Astrocyte of the cerebellum (primary cell): ENCODE data around the gene CLASP1.

Experiments used
- DNase-seq: peaks from one replicate; pipeline ENCODE4 v3.0.0-alpha.2; 2011; ENCODE audit warnings: low read depth
- H3K4me3 ChIP-seq: 2 replicates; pipeline ENCODE4 v1.5.1; 2011; ENCODE audit warnings: mild to moderate bottlenecking, low read depth, low read length, moderate library complexity
- CTCF ChIP-seq: IDR thresholded peaks from 2 replicates; pipeline ENCODE4 v1.5.1; 2012; ENCODE audit warnings: low read length, low read depth, moderate library complexity, mild to moderate bottlenecking; ENCODE audit errors: missing control alignments
- in situ Hi-C: cut with HindIII; loops from 2 replicates; pipeline ENCODE4 v1.10.0; 2017; ENCODE audit warnings: low sequenced_read_pairs

Gene CLASP1

GRCh38 chr2:121670181-121670580, 20.9 kb upstream of the CLASP1 start:
- no peak overlapping the region for H3K4me3 ChIP-seq
- no peak for TF ChIP-seq CTCF
- DNase-seq = no peak
- in situ Hi-C loops = no loop called here

- in situ Hi-C loops = no loop called here
- no peak for TF ChIP-seq CTCF
- DNase-seq = no peak
- H3K4me3 ChIP-seq = no peak overlapping the region
Measured at GRCh38 chr2:121667618-121668017, 18.4 kb upstream of the CLASP1 start.

GRCh38 chr2:121666042-121666441, 16.8 kb upstream of the CLASP1 start:
- no peak for DNase-seq
- in situ Hi-C loops = no loop called here
- no peak for TF ChIP-seq CTCF
- H3K4me3 ChIP-seq = no peak overlapping the region

DNA sequence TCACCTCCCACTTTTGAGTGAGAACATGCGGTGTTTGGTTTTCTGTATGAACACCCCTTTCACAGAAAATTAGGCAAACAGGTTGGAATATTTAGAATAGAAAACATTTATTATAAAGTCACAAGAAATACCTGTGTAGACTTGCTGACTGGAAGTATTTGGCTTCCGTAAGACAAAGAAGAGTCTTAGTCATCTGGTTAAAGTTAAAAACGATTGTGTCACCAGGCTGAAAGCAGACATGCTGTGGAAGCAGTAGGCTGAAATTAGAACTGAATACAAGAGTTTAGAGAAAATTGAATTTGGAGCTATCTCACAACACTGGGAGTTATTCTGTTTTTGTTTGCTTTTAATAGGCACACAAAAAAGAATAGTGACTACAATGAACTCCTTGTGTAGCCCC, 16.2 kb upstream of the CLASP1 start:
- no peak overlapping the region for H3K4me3 ChIP-seq
- TF ChIP-seq CTCF = no peak
- in situ Hi-C loops = no loop called here
- DNase-seq = no peak

DNA sequence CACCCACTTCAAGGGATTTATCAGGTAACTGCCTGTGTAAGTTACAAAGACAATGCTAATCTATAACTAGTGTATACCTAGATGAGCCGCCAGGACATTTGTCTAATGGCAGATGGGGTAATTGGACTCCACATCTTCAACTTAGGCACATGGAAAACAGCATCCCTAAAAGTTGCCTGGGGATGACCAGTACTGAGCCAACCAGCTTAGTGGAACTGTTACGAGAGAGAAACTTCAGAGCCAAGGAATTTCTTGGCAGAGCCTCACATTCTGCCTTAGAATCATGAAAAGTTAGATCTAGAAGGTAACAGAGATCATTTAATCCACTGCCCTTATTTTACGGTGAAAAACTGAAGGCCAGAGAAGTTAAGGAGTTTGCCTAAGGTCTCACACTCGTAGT, 15.5 kb upstream of the CLASP1 start:
- DNase-seq = no peak
- no peak overlapping the region for H3K4me3 ChIP-seq
- in situ Hi-C loops = no loop called here
- TF ChIP-seq CTCF = no peak

DNA sequence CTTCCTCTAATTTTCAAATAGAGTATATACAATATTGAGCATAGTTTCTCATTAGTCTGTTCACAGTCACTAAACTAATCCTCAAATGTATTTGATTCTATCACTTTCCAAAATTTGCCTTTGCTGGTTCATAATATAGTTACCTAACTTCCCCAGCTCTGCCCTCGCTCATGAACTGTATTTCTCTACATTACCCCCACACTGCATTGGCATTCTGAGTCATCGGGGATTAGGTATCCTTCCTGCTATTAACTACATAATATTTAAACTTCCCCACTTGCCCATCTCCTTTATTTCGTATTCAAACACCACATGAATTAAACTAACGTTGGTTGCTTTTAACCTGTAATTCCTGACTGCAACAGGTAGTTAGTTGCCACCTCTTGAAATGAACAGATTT, 14.8 kb upstream of the CLASP1 start:
- in situ Hi-C loops = no loop called here
- no peak for TF ChIP-seq CTCF
- no peak for DNase-seq
- H3K4me3 ChIP-seq = no peak overlapping the region

DNA sequence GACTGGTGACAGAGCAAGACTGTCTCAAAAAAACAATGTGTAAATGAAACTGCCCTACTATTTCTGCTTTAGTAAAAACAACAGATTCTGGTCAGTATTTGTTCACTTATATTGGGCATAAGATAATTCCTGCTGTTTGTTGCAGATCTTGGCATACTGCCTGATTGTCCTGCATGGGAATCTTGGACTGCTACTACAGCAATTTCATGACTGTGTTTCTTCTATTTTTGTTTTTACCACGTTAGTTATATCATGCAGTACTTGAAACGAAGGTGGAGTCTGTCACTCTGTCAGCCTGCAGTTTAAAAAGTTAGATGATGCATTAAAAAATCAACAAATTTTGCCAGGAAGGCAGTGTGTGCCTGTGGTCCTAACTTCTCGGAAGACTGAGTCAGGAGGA, 14.2 kb upstream of the CLASP1 start:
- no peak overlapping the region for H3K4me3 ChIP-seq
- DNase-seq = no peak
- TF ChIP-seq CTCF = no peak
- in situ Hi-C loops = no loop called here
